HFFc6 (cell line): ENCODE data around the gene ETV2. TPM values are rescaled to one million over a fixed set of nuclear protein-coding genes. Genes with fewer than 3 reads are reported as not detected.
A peak's percentile ranks its signal among the peaks of the same experiment; 100 is the strongest.

Experiments used
- DNase-seq: peaks from one replicate; pipeline ENCODE4 v3.0.0-alpha.2; 2018
- H3K27ac Mint-ChIP-seq: 2 replicates; pipeline ENCODE4 v1.8.0; 2020; ENCODE audit warnings: mild to moderate bottlenecking, mixed read lengths
- H3K27me3 Mint-ChIP-seq: 2 replicates; pipeline ENCODE4 v1.8.0; 2021; ENCODE audit warnings: mild to moderate bottlenecking, moderate library complexity, mixed read lengths; ENCODE audit not compliant: insufficient read depth
- H3K36me3 Mint-ChIP-seq: 2 replicates; pipeline ENCODE4 v1.8.0; 2021; ENCODE audit warnings: low read depth, mixed read lengths
- H3K4me1 Mint-ChIP-seq: 2 replicates; pipeline ENCODE4 v1.8.0; 2020; ENCODE audit warnings: low read depth, mixed read lengths
- H3K4me3 Mint-ChIP-seq: 2 replicates; pipeline ENCODE4 v1.8.0; 2020; ENCODE audit warnings: mild to moderate bottlenecking, moderate library complexity, mixed read lengths
- H3K9me3 Mint-ChIP-seq: 2 replicates; pipeline ENCODE4 v1.8.0; 2020; ENCODE audit warnings: mild to moderate bottlenecking, mixed read lengths
- CTCF ChIP-seq: fragments of 200-600 bp; sonication (generic); IDR thresholded peaks from 2 replicates; pipeline ENCODE4 v1.5.0; 2021; ENCODE audit warnings: antibody characterized with exemption, mild to moderate bottlenecking
- total RNA-seq, 6 experiments: library from RNA; stranded (reverse); fragmentation: NEBNext Ultra II Directional; extraction: Animal tissue kit (Norgen Biotek cat#: 25700); gene quantifications; 2 replicates in 1 of 6; 3 replicates in 5 of 6; pipeline ENCODE4 v1.2.3, GENCODE V29; 2021

ETV2 gene
- total RNA-seq, 6 experiments from 2014 or later = 0.71 to 2.2 (median 1.4) TPM

- Mint-ChIP-seq H3K36me3 (peaks cover 8% of the 10 kb centered on the region), H3K27ac (peak within 1 kb of the TSS; percentile 66), H3K4me1 (no peaks in the 10 kb centered on the region), H3K9me3 (peaks cover 12% of the 10 kb centered on the region), H3K4me3 (peak within 1 kb of the TSS; percentile 87), H3K27me3 (peaks cover 10% of the 10 kb centered on the region; the same call in 1 of the 2 replicates)
- no peak for TF ChIP-seq CTCF
- DNase-seq = peak; percentile 83
Measured at GRCh38 chr19:35612559-35613321, 28.8 kb upstream of the ETV2 start, which contains the start of gene HAUS5. Gene HAUS5, plus strand, starts transcription at chr19:35612735. Its CDS starts 60 bp downstream, at chr19:35612795.

- DNase-seq = no peak
- Mint-ChIP-seq H3K27ac (peak overlapping the region; percentile 33; the same call in 1 of the 2 replicates), H3K4me1 (no peaks in the 10 kb centered on the region), H3K36me3 (peaks cover 2% of the 10 kb centered on the region; the same call in 1 of the 2 replicates), H3K4me3 (peak overlapping the region; percentile 87), H3K9me3 (peaks cover 3% of the 10 kb centered on the region), H3K27me3 (peaks cover 5% of the 10 kb centered on the region; the same call in 1 of the 2 replicates)
- TF ChIP-seq CTCF = no peak
Measured at GRCh38 chr19:35613574-35613973, 28.0 kb upstream of the ETV2 start.

- no peak for DNase-seq
- no peaks in the 10 kb centered on the region for H3K4me1 Mint-ChIP-seq
- no peak overlapping the region for H3K27ac Mint-ChIP-seq
- H3K4me3 Mint-ChIP-seq = no peak overlapping the region
- no peaks in the 10 kb centered on the region for H3K9me3 Mint-ChIP-seq
- no peaks in the 10 kb centered on the region; the same call in 1 of the 2 replicates for H3K27me3 Mint-ChIP-seq
- H3K36me3 Mint-ChIP-seq = no peaks in the 10 kb centered on the region
- TF ChIP-seq CTCF = no peak
Measured at GRCh38 chr19:35615036-35615435, 26.5 kb upstream of the ETV2 start.

- H3K9me3 Mint-ChIP-seq = no peaks in the 10 kb centered on the region
- TF ChIP-seq CTCF = peak; percentile 21; the same call in 1 of the 2 replicates
- H3K27ac Mint-ChIP-seq = no peak overlapping the region
- no peak overlapping the region for H3K4me3 Mint-ChIP-seq
- H3K36me3 Mint-ChIP-seq = no peaks in the 10 kb centered on the region
- no peaks in the 10 kb centered on the region for H3K27me3 Mint-ChIP-seq
- no peak for DNase-seq
- H3K4me1 Mint-ChIP-seq = no peaks in the 10 kb centered on the region
Measured at GRCh38 chr19:35618857-35619256, 22.7 kb upstream of the ETV2 start.

GRCh38 chr19:35619290-35619923 is 22.1 kb upstream of the ETV2 start:
- H3K4me3 Mint-ChIP-seq = no peak overlapping the region
- no peak for TF ChIP-seq CTCF
- DNase-seq = no peak
- no peaks in the 10 kb centered on the region for H3K36me3 Mint-ChIP-seq
- H3K4me1 Mint-ChIP-seq = no peaks in the 10 kb centered on the region
- no peak overlapping the region for H3K27ac Mint-ChIP-seq
- no peaks in the 10 kb centered on the region for H3K27me3 Mint-ChIP-seq
- H3K9me3 Mint-ChIP-seq = no peaks in the 10 kb centered on the region
